ENCODE measurements around the gene ABCG1.

ABCG1 gene

GRCh38 chr21:42218836-42219605, at the start of gene ABCG1:
ABCG1 (plus strand) TSS chr21:42219140; CDS start chr21:42219263, 123 bp downstream.
- TF ChIP-seq CTCF (IDR thresholded peaks at IDR 0.05; ENCODE audit: insufficient read depth, low read length, poor library complexity, severe bottlenecking): no peak
- Histone ChIP-seq H3K36me3 (ENCODE audit: control insufficient read depth, insufficient read depth, low read length) (no peaks in the 10 kb centered on the region), H3K27me3 (replicated peaks; ENCODE audit: control insufficient read depth, insufficient read depth, low read length) (peaks cover 4% of the 10 kb centered on the region; the same call in 1 of the 2 replicates), H3K4me3 (replicated peaks; ENCODE audit: low read depth, low read length) (peak within 1 kb of the TSS; percentile 51)
- DNase-seq (ENCODE audit: extremely low read depth, insufficient read length): peak; percentile 49

DNA sequence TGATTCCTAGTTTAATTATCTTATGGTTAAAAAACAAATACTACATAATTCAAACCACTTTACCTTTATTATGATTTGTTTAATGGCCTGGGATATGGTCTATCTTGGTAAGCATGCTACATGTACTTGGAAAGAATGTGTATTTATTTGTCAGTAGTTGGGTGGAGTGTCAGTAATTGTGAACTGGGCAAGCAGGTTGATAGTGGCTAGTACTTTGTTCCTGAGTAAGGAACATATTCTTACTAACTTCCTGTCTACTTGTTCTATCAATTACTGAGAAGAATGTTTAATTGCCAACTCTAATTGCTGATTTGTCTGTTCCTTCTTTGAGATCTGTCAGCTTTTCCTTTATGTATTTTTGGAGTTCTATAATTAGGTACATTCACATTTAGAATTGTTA, 49.2 kb upstream of the ABCG1 start:
- H3K27me3 ChIP-seq (replicated peaks; ENCODE audit: control insufficient read depth, insufficient read depth, low read length): no peaks in the 10 kb centered on the region; the same call in 1 of the 2 replicates
- H3K36me3 ChIP-seq (ENCODE audit: control insufficient read depth, insufficient read depth, low read length): no peaks in the 10 kb centered on the region
- DNase-seq (ENCODE audit: extremely low read depth, insufficient read length): no peak
- H3K4me3 ChIP-seq (replicated peaks; ENCODE audit: low read depth, low read length): no peak overlapping the region
- no peak for TF ChIP-seq CTCF (IDR thresholded peaks at IDR 0.05; ENCODE audit: insufficient read depth, low read length, poor library complexity, severe bottlenecking)

GRCh38 chr21:42171091-42172053, 47.6 kb upstream of the ABCG1 start:
- H3K27me3 ChIP-seq (replicated peaks; ENCODE audit: control insufficient read depth, insufficient read depth, low read length): no peaks in the 10 kb centered on the region; the same call in none of the 2 replicates
- TF ChIP-seq CTCF (IDR thresholded peaks at IDR 0.05; ENCODE audit: insufficient read depth, low read length, poor library complexity, severe bottlenecking): no peak
- no peak for DNase-seq (ENCODE audit: extremely low read depth, insufficient read length)
- no peak overlapping the region for H3K4me3 ChIP-seq (replicated peaks; ENCODE audit: low read depth, low read length)
- H3K36me3 ChIP-seq (ENCODE audit: control insufficient read depth, insufficient read depth, low read length): no peaks in the 10 kb centered on the region

- Histone ChIP-seq H3K4me3 (replicated peaks; ENCODE audit: low read depth, low read length) (no peak overlapping the region), H3K36me3 (ENCODE audit: control insufficient read depth, insufficient read depth, low read length) (no peaks in the 10 kb centered on the region), H3K27me3 (replicated peaks; ENCODE audit: control insufficient read depth, insufficient read depth, low read length) (no peaks in the 10 kb centered on the region; the same call in none of the 2 replicates)
- no peak for DNase-seq (ENCODE audit: extremely low read depth, insufficient read length)
- TF ChIP-seq CTCF (IDR thresholded peaks at IDR 0.05; ENCODE audit: insufficient read depth, low read length, poor library complexity, severe bottlenecking): no peak
Observed at GRCh38 chr21:42172596-42173483, 46.1 kb upstream of the ABCG1 start.

DNA sequence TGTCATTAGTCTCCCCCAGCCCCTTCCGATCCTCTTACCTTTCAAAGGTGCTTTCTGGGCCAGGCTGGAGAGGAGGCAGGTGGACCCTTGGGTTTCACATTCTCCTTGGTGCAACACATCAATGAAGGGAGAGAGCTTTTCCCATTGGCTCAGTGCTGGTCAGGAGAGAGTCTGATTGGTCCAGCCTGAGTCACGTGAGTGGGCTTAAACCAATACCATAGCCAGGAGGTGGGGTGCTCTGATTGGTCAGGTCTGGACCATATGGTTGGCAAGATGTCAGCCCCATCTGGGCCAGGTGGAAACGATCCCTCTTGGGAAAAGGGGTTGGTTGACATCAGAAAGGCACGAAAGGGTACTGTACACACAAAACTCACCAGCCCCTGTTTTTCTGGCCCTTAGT, 44.8 kb upstream of the ABCG1 start:
- H3K4me3 ChIP-seq (replicated peaks; ENCODE audit: low read depth, low read length): peak overlapping the region; percentile 20
- H3K27me3 ChIP-seq (replicated peaks; ENCODE audit: control insufficient read depth, insufficient read depth, low read length): no peaks in the 10 kb centered on the region; the same call in none of the 2 replicates
- DNase-seq (ENCODE audit: extremely low read depth, insufficient read length): no peak
- TF ChIP-seq CTCF (IDR thresholded peaks at IDR 0.05; ENCODE audit: insufficient read depth, low read length, poor library complexity, severe bottlenecking): no peak
- no peaks in the 10 kb centered on the region for H3K36me3 ChIP-seq (ENCODE audit: control insufficient read depth, insufficient read depth, low read length)

Data from GM06990 (cell line).